HEK293 (cell line): Measurements from ENCODE around the gene FEV.
A peak's percentile ranks its signal among the peaks of the same experiment; 100 is the strongest.

Experiments
- CTCF ChIA-PET: fragments of 350-600 bp; formaldehyde crosslinking; extraction: SDS; loops from one replicate; lab custom pipeline; 2021; ENCODE audit warnings: antibody characterized with exemption; lab: Yijun Ruan, JAX
- POLR2A ChIA-PET: fragments of 300-600 bp; formaldehyde crosslinking; extraction: SDS; loops from one replicate; lab custom pipeline; 2020; ENCODE audit warnings: antibody characterized with exemption, inconsistent platforms; lab: Yijun Ruan, JAX
- H3K27ac ChIP-seq: fragments of 200-500 bp; sonication (Bioruptor generic); 2 replicates; pipeline ENCODE4 v1.5.1; 2014; ENCODE audit warnings: low read depth, low read length, control low read depth, inconsistent platforms; ENCODE audit errors: extremely low read depth
- H3K36me3 ChIP-seq, 2 experiments: fragments of 200-500 bp in 1 of 2; sonication (Bioruptor generic) in 1 of 2; 1 replicate in 1 of 2; 2 replicates in 1 of 2; pipeline ENCODE4 v1.5.1; 2014 to 2017; ENCODE audit warnings: inconsistent platforms in 2 of 2, low read length in 2 of 2; ENCODE audit not compliant: control insufficient read depth in 2 of 2, insufficient read depth in 1 of 2
- H3K4me1 ChIP-seq: fragments of 200-500 bp; sonication (Bioruptor generic); 2 replicates; pipeline ENCODE4 v1.5.1; 2014; ENCODE audit warnings: mild to moderate bottlenecking, low read length, inconsistent platforms; ENCODE audit not compliant: control insufficient read depth, insufficient read depth
- H3K4me3 ChIP-seq: 2 replicates; pipeline ENCODE4 v1.5.1; 2011; ENCODE audit warnings: low read depth, mild to moderate bottlenecking, control low read depth, low read length, moderate library complexity
- H3K9me3 ChIP-seq: fragments of 200-500 bp; sonication (Bioruptor generic); 2 replicates; pipeline ENCODE4 v1.5.1; 2014; ENCODE audit warnings: low read depth, low read length, inconsistent platforms; ENCODE audit not compliant: control insufficient read depth, insufficient read depth
- CTCF ChIP-seq: fragments of 450-650 bp; formaldehyde crosslinking; IDR thresholded peaks from 2 replicates; pipeline ENCODE4 v1.5.1; 2016; ENCODE audit warnings: missing biosample characterization, missing genetic modification characterization
- GLIS2 ChIP-seq: fragments of 450-650 bp; formaldehyde crosslinking; IDR thresholded peaks from 2 replicates; pipeline ENCODE4 v1.5.1; 2016; ENCODE audit warnings: missing biosample characterization, missing genetic modification characterization
- INSM2 ChIP-seq: fragments of 450-650 bp; formaldehyde crosslinking; IDR thresholded peaks from 2 replicates; pipeline ENCODE4 v1.5.1; 2016; ENCODE audit warnings: missing biosample characterization, missing genetic modification characterization
- MZF1 ChIP-seq: fragments of 450-650 bp; formaldehyde crosslinking; IDR thresholded peaks from 2 replicates; pipeline ENCODE4 v1.5.1; 2017; ENCODE audit warnings: missing biosample characterization, missing genetic modification characterization, borderline replicate concordance
- ZBTB6 ChIP-seq: fragments of 450-650 bp; formaldehyde crosslinking; IDR thresholded peaks from 2 replicates; pipeline ENCODE4 v1.5.1; 2017; ENCODE audit warnings: missing biosample characterization, missing genetic modification characterization
- ZNF114 ChIP-seq: fragments of 450-650 bp; formaldehyde crosslinking; IDR thresholded peaks from 2 replicates; pipeline ENCODE4 v1.5.0; 2017; ENCODE audit warnings: missing biosample characterization, missing genetic modification characterization
- ZNF148 ChIP-seq: fragments of 450-650 bp; formaldehyde crosslinking; IDR thresholded peaks from 2 replicates; pipeline ENCODE4 v1.5.0; 2017; ENCODE audit warnings: missing biosample characterization, missing genetic modification characterization, borderline replicate concordance
- ZNF16 ChIP-seq: fragments of 450-650 bp; formaldehyde crosslinking; IDR thresholded peaks from 2 replicates; pipeline ENCODE4 v1.5.1; 2016; ENCODE audit warnings: low read depth, missing biosample characterization, missing genetic modification characterization
- ZNF184 ChIP-seq: fragments of 450-650 bp; IDR thresholded peaks from 2 replicates; pipeline ENCODE4 v1.5.1; 2018; ENCODE audit warnings: missing biosample characterization, mild to moderate bottlenecking, missing genetic modification characterization
- ZNF280C ChIP-seq: fragments of 450-650 bp; formaldehyde crosslinking; IDR thresholded peaks from 2 replicates; pipeline ENCODE4 v1.5.1; 2016; ENCODE audit warnings: missing biosample characterization, missing genetic modification characterization
- ZNF311 ChIP-seq: fragments of 450-650 bp; formaldehyde crosslinking; IDR thresholded peaks from 2 replicates; pipeline ENCODE4 v1.5.1; 2017; ENCODE audit warnings: missing biosample characterization, missing genetic modification characterization, borderline replicate concordance
- ZNF324 ChIP-seq: fragments of 450-650 bp; formaldehyde crosslinking; IDR thresholded peaks from 2 replicates; pipeline ENCODE4 v1.5.1; 2016; ENCODE audit warnings: missing biosample characterization, missing genetic modification characterization
- ZNF366 ChIP-seq: fragments of 450-650 bp; formaldehyde crosslinking; conservative IDR thresholded peaks from 2 replicates; pipeline ENCODE4 v1.5.1; 2016; ENCODE audit warnings: missing biosample characterization, missing genetic modification characterization
- ZNF37A ChIP-seq: fragments of 450-650 bp; IDR thresholded peaks from 2 replicates; pipeline ENCODE4 v1.5.1; 2018; ENCODE audit warnings: missing biosample characterization, missing genetic modification characterization
- ZNF560 ChIP-seq: fragments of 450-650 bp; formaldehyde crosslinking; IDR thresholded peaks from 2 replicates; pipeline ENCODE4 v1.5.1; 2017; ENCODE audit warnings: missing biosample characterization, missing genetic modification characterization, borderline replicate concordance
- ZNF571 ChIP-seq: fragments of 450-650 bp; formaldehyde crosslinking; IDR thresholded peaks from 2 replicates; pipeline ENCODE4 v1.5.0; 2017; ENCODE audit warnings: missing biosample characterization, missing genetic modification characterization
- ZNF658 ChIP-seq: fragments of 450-650 bp; formaldehyde crosslinking; IDR thresholded peaks from 2 replicates; pipeline ENCODE4; 2016; ENCODE audit warnings: missing biosample characterization, missing genetic modification characterization
- ZNF777 ChIP-seq: fragments of 450-650 bp; formaldehyde crosslinking; IDR thresholded peaks from 2 replicates; pipeline ENCODE4 v1.5.1; 2017; ENCODE audit warnings: missing biosample characterization, missing genetic modification characterization, borderline replicate concordance

The FEV gene

GRCh38 chr2:219020604-219021365 lies 35.8 kb upstream of the FEV start:
- H3K4me3 ChIP-seq = no peak overlapping the region
- POLR2A ChIA-PET = interaction anchor here (1.1 kb wide), 1 partner anchor 186 kb away, joined by 3 read pairs; the partner anchor contains the start of gene ZFAND2B
- TF ChIP-seq ZBTB6 (tag by site-specific recombination) = peak; percentile 61; the same call in 1 of the 2 replicates
- no peak for TF ChIP-seq ZNF37A
- TF ChIP-seq ZNF571 (tag by site-specific recombination) = no peak
- H3K27ac ChIP-seq = no peak overlapping the region
- H3K36me3 ChIP-seq = no peaks in the 10 kb centered on the region
- CTCF ChIA-PET = interaction anchor here (0.6 to 4.0 kb wide), 7 partner anchors 9 to 105 kb away, joined by 3 to 18 read pairs (median 3); no protein-coding TSS in a partner anchor
- H3K9me3 ChIP-seq = no peaks in the 10 kb centered on the region
- H3K4me1 ChIP-seq = no peaks in the 10 kb centered on the region

- Histone ChIP-seq H3K27ac (no peak overlapping the region), H3K36me3 (no peaks in the 10 kb centered on the region), H3K4me3 (no peak overlapping the region), H3K9me3 (no peaks in the 10 kb centered on the region), H3K4me1 (no peaks in the 10 kb centered on the region)
- ChIA-PET CTCF (interaction anchor here (0.5 to 4.0 kb wide), 7 partner anchors 8 to 140 kb away, joined by 3 to 18 read pairs (median 3); no protein-coding TSS in a partner anchor), POLR2A (interaction anchor here (0.5 kb wide), 1 partner anchor 131 kb away, joined by 3 read pairs; no protein-coding TSS in a partner anchor)
- no peak for TF ChIP-seq ZNF311 (tag by site-specific recombination)
- TF ChIP-seq ZNF560 = no peak
- no peak for TF ChIP-seq ZNF658
- TF ChIP-seq ZNF148 (tag by site-specific recombination) = no peak
- TF ChIP-seq ZNF114 (tag by site-specific recombination) = no peak
- no peak for TF ChIP-seq ZNF280C (tag by site-specific recombination)
- TF ChIP-seq CTCF = no peak
Measured at GRCh38 chr2:219019436-219019835, 34.5 kb upstream of the FEV start.

- no peak overlapping the region for H3K27ac ChIP-seq
- no peaks in the 10 kb centered on the region for H3K4me1 ChIP-seq
- CTCF ChIA-PET = interaction anchor here (0.9 to 4.0 kb wide), 3 partner anchors 7 to 15 kb away, joined by 4 to 18 read pairs (median 4); no protein-coding TSS in a partner anchor
- no peaks in the 10 kb centered on the region for H3K36me3 ChIP-seq
- POLR2A ChIA-PET = interaction anchor here (0.5 kb wide), 1 partner anchor 132 kb away, joined by 3 read pairs; no protein-coding TSS in a partner anchor
- no peaks in the 10 kb centered on the region for H3K9me3 ChIP-seq
- no peak overlapping the region for H3K4me3 ChIP-seq
- TF ChIP-seq ZNF324 (no peak), MZF1 (tag by site-specific recombination) (no peak), GLIS2 (tag by site-specific recombination) (no peak), ZNF777 (tag by site-specific recombination) (no peak), CTCF (no peak), ZNF16 (no peak), ZNF366 (tag by site-specific recombination) (no peak), ZNF184 (tag by site-specific recombination) (no peak), INSM2 (tag by site-specific recombination) (no peak)
Measured at GRCh38 chr2:219018726-219019125, 33.7 kb upstream of the FEV start.
